ENCODE results near the gene PUS3.

The PUS3 gene

DNA sequence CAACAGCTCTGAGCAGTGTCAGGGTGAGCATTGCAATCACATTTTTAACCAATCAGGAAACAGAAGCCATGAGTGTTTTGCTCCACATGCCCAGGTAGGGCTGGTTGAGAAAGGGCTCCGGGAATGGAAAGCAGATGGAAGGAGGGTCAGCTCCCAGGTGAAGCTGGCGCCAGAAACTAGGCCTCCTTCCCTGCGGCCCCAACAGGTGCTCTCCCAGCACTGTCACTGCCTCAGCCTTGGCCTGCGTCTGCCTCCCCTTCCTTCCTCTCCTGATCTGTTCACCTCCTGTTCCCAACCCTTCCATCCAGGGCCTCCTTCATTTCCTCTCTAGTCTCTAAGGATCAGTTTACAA, 38.2 kb upstream of the PUS3 start:
- DNase-seq (ENCODE audit: low read depth): no peak

DNA sequence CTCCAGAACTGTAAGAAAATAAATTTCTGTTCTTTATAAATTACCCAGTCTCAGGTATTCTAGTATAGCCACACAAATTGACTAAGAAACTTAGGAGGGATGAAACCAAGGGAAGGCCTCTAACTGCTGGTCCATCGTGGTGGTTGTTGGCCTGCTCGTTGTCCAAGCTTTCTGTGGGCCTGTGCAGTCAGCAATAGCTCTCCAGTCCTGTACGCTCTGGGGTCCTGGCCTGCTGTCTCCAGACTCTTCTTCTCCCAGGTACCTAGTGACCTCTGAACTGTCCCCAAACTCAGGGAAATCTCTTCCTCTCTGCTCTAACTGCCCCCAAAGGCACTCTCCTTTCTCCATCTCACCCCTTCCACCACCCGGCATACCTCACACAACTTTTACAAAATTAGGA, 37.1 kb upstream of the PUS3 start:
- DNase-seq (ENCODE audit: low read depth): no peak

DNA sequence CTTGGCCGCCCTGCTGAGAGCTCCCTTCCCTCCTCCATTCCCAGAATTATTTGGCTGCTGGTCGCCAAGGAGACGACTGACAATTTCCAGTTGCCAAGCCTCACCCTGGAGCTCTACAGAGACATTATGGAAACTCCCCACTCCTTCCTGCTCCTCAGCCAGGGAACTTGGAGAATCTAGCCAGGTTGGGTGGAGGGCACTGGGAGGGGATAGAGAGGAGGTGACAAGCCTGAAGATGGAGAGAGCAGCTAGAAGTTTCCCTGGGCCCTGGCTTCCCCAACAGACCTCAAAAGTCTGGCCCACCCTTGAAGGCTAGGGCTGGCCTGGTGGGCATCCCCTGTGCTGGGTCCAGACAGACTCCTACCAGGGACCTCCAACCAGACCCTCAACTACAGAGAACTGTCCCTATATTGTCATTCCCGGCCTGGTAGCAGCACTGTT, 36.1 kb upstream of the PUS3 start:
- DNase-seq (ENCODE audit: low read depth): peak; percentile 14

DNA sequence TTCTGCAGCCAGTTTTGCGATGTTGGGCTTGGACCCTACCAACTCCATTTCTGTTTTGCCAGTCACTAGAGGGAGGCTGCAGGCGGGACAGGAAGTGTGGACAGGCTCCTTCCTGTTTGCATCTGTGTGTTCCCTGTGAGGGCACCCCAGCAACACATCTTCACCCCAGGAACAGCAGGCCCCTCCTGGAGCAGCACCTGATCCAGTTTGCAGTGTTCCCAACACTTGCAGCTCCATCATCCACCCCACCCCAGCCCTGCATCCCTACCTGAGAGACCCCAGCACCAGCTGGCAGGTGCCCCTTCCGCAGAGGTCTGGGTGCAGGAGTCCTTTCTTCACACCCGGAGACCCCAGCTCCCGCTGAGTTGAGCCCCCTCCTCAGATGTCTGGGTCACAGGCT, 35.4 kb upstream of the PUS3 start:
- no peak for DNase-seq (ENCODE audit: low read depth)

DNA sequence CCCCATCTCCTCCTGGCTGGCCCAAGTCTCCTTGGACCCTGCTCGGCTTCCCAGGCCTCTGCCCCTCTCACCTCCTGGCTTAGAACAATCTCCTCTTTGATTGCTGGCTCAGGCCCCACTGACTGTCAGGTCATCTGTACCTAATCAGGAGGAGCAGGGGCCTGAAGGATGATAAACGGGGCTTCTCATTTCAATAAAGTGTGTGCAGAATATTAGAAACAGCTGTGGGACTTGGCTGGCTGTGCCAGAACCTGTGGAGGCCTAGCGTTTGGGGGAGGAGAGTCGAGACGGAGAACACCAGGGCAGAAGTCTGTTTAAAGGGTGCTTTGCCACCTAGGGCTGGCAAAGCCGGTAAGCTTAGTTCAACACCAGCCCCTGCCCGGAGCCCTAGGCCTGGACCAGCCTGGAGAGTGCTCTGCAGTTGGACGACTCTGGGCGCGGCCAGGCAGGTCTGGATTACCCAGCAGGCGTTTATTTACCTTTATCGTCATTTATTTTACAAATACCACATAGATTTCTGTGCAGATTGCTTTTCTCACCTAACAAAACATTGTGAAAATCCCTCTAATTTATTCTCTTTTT, 32.7 kb upstream of the PUS3 start:
- no peak for DNase-seq (ENCODE audit: low read depth)

DNA sequence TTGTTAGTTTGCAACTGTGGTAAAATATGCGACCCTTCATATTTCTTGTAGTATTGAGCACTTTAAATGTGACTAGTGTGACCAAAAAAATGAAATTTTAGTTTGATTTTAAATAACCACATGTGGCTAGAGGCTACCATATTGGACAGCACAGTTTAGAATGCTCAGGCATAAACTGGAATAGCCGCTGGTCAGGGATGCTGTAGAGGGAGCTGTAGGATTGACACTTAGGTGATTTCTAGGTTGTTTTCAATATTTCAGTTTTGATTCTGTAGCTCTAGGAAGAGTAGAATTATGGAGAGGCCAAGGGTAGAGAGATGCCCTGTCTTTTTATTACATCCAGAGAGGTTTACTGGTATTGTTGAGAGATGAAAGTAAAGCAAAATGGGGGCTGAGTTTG, 32.0 kb upstream of the PUS3 start:
- DNase-seq (ENCODE audit: low read depth): no peak

DNA sequence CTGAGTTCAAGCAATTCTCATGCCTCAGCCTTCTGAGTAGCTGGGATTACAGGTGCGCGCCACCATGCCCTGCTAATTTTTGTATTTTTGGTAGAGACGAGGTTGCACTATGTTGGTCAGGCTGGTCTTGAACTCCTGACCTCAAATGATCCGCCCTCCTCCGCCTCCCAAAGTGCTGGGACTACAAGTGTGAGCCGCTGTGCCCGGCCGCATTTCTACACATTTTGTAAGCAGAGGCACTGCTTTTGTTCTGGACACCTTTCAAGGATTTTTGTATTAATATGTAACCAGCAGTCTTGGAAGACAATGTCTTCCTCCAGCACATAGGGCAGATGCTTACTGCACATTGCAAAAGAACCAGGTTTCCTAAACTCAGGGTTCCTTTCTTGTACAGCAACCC, 31.5 kb upstream of the PUS3 start:
- no peak for DNase-seq (ENCODE audit: low read depth)

DNA sequence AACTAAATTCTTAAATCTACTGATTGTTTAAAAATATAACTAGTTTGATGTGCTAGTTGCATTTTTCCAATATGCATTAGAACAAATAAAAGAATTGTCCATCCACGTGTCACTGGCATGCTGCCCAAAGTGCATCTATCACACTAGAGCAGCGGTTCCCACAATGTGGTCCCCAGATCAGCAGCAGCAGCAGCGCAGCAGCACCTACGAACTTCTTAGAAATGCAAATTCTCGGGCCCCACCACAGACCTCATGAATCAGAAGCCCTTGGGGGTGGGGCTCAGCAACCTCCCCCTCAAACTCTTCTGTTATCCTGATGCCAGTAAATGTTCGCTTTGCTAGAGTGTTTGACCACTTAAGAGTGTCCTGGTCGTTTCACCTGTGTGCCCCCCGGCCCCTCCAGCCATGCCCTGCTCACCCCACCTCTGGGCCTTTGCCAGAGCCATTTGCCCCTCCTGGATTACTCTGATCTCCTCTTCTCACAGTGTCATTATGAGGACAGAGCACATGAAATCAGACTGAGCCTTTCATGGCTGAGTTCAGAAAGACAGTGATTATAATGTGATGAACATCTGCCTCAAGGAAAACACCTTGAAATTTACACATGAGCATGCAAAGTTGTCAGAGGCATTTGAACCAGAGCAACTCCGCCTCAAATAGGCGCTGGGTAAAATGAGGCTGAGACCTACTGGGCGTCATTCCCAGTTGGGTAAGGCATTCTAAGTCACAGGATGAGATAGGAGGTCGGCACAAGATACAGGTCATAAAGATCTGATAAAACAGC, 30.2 kb upstream of the PUS3 start:
- no peak for DNase-seq (ENCODE audit: low read depth)

DNA sequence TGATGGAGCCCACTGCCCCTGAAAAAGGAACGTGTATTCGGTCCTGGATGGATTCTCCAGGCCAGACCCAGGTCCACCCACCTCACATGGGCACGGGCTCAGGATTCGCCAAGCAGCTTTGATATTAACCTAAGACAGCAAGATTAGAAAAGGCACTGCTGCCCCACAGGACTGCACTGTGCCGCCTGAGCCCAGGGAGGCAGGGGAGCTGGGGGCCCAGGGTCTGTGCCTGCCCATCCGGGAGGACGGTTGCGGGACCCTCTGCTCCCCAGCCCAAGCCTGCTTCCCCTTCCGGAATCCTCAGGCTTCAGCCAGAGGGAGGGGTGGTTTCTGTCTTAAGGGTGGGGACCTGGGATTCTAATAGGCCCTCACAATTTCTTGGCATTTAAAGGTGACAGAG, 29.3 kb upstream of the PUS3 start:
- DNase-seq (ENCODE audit: low read depth): no peak

DNA sequence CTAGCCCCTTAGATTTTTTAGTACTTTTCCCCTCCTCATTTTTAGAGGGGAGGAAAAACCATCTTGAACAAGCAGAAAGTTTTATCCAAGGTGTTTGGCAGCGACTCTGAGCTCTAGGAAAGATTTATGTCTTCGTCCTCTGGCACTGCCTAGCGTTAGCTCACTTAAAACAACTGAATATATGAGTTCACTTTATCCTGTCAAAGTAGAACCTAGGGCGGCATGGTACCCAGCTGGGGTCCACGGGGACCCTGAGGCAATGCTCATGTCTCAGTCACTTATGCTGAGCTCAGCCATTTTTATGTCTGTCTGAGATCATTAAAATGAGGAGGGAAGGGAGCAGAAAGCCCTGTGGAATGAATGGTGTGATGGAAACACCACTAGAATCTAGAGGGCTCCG, 28.7 kb upstream of the PUS3 start:
- no peak for DNase-seq (ENCODE audit: low read depth)

DNA sequence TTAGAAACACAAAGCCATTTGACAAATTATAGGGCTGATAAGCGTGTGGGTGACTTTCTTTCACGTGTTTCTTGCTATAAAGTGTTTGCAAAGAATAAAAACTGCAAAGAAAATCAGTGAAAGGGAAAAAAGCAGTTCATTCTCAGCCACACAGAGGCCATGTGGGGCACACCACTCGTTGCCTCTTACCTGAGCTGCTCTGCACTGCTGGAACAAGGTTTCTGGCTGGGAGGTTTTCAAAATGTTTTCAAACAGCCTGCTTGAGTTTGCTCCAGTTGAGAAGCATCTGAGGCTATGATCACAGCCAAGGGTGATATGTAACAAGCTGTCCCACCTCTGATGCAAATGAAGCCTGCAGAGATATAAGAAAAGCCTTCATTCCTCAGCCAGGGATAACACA, 28.1 kb upstream of the PUS3 start:
- no peak for DNase-seq (ENCODE audit: low read depth)

DNA sequence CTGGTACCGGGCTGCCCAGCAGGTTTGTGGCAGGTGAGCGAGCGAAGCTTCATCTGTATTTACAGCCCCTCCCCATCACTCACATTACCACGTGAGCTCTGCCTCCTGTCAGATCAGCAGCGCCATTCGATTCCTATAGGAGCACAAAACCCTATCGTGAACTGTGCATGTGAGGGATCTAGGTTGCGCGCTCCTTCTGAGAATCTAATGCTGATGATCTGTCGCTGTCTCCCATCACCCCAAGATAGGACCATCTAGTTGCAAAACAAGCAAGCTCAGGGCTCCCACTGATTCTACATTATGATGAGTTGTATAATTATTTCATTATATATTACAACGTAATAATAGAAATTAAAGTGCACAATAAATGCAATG, 27.1 kb upstream of the PUS3 start:
- DNase-seq (ENCODE audit: low read depth): no peak

DNA sequence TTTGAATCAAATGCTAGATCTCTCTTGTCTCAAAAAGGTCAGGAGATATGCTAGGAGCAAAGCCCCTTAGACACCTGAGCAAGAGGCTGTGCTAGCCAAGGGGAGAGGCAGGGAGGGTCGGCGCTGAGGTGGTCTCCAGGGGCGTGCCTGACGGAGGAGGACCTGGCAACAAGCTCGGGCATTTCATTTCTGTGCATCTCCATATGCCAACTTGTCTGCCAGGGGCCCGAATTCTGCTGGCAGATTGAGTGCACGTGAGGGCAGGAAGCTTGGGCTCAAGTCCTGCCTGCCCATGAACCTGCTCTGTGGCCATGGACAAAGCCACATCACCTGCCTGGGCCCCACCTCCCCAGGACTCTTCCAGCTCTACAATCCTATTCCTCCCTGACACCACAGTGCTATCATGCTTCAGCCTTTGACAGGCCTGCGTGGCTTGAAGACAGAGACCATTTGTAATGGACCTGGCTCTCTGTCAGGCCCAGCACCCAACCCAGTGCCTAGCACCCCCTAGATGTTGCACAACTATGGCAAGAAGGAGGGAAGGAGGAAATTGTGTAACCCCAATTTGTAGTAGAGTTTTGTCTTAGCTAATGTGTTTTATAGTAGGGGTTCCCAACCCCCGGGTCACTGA, 26.6 kb upstream of the PUS3 start:
- DNase-seq (ENCODE audit: low read depth): no peak

DNA sequence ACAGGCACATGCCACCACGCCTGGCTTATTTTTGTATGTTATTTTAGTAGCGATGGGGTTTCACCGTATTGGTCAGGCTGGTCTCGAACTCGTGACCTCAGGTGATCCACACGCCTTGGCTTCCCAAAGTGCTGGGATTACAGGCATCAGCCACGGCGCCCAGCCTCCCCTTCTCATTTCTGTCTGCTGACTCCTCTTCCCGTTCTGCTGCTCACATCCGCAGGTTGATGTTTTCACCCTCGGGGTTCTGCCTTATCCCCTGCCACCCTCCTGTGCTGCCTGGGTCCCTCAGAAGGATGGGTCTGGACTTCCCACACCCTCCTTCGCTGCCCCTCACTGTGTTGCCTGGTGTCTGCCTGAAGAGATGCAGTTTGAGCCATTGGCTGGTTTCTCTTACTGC, 23.7 kb upstream of the PUS3 start:
- no peak for DNase-seq (ENCODE audit: low read depth)

DNA sequence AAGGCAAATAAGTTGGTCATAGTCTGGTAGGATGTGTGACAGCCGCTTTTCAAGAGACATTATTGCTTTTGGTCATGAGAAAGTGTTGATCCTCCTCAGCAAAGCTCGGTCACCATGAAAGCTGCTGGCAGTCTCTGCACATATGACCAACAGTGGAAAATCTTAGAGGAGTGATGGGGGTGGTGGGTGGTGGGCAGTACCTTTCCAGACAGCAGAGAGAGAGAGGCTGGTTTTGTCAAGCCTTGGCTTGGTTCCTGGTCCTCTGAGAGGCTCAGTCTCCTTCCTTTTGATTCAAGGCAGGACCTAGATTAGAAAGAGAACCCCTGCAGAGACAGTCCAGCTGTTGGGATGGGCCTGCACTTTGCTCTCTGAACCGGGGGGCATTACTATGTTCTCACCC, 22.8 kb upstream of the PUS3 start:
- no peak for DNase-seq (ENCODE audit: low read depth)

DNA sequence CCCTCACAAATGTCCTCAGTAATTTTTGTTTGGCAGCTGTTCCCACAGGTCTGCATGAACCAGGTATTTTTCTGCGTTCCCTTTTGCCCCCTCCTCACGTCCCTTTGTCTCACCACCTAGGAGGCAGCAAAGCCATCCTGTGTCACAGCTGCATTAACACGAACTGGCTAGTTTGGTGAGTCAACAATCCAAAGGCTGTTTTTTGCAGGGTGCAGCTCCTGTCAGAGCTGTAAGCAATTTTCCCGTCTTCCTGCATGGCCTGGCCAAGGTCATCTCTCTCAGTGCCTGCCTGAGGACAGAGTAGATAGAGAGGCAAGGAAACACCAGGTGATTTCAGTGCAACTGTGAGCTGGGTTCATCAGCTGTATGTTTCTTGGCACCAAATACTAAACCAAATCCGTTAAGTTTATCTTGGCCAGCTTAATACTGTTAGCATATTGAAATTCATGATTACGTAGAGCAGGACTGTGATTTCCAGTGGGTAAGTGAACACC, 22.3 kb upstream of the PUS3 start:
- no peak for DNase-seq (ENCODE audit: low read depth)

DNA sequence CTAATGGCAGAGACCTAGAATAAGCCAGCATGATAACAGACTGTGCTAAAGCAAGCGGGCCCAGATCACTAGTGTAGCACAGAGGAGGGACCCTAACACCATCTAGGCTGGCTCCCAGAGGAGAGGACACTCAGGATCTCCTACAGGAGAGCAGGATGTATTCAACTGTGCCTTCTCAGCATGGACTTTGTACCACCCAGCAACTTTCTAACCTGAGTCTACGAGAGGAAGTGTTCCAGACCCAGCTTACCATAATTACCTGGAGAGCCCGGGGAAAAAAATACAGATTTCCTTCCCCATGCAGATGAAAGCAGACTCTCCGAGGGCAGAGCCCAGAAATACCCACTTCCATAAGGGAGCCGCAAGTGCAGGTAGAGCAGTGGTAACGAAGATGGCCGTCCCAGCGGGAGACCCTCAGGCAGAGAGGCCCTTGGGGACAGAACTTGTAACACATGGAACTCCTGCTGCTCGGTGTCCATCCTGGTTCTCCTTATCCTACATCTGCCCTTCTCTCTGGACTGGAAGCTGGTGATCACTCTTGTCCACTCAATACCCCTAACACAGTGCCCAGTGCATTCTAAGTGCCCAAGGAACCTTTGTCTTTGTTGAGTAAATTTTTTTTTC, 21.5 kb upstream of the PUS3 start:
- DNase-seq (ENCODE audit: low read depth): no peak

DNA sequence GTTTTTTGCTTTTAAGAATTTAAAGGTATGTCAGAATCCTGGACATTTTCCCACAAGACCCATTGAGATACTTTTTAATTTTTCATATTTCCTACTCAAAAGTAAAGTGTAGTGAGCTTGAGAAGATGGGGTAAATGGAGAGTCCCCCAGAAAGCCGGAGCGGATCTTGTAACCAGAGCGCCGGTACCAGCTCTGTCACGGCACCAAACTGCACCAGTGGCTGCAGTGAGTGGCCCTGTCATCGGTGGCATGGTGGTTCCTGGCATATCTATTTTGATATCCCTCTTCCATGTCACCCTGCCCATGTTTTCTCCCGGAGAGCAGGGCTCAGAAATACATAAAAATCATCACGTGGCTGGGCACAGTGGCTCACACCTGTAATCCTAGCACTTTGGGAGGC, 20.6 kb upstream of the PUS3 start:
- DNase-seq (ENCODE audit: low read depth): no peak

DNA sequence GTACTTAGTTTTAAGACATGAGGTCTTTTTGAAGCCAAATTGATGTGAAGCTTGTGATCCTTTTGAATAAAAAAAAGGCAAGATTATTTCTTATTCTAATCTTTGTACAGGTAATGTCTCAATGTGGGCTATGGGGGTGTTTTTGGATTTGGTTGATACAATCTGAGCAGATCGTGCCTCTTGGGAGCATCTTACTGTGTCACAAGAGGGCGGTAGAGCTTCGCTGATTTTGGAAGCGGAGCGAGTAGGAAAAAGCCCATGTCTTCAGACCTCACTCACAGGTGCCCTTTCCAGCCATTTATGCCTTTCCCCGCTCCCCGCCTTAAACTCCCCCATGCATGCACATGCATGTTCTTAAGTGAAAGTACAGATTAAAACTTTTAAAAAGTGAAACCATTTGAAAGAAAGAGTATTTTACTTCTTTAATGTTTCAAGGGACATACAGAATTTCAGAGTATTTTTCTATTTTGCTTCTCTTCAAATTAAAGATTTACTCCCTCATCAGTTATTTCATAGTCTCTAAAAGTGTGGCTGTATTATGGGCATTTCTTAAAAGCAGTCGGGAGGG, 20.1 kb upstream of the PUS3 start:
- peak; percentile 54 for DNase-seq (ENCODE audit: low read depth)

DNA sequence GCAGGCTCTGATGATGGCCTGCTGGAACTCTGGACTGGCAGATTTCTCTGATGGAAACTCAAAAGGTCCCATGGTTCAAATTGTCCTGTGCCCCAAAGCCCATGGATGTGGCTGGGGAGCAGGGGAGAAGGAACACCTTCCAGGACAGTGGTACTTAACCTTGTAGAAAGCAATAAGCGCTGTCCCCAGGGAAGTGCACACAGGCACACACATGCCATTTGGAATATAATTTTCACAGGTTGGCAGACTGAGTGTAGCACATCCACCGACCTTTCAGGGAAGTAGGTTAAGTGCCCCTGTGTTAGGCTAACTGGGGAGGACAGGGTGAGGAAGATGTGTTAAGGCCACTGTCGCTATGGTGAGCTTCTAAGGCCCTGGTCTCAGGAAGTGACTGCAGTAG, 19.1 kb upstream of the PUS3 start:
- no peak for DNase-seq (ENCODE audit: low read depth)

DNA sequence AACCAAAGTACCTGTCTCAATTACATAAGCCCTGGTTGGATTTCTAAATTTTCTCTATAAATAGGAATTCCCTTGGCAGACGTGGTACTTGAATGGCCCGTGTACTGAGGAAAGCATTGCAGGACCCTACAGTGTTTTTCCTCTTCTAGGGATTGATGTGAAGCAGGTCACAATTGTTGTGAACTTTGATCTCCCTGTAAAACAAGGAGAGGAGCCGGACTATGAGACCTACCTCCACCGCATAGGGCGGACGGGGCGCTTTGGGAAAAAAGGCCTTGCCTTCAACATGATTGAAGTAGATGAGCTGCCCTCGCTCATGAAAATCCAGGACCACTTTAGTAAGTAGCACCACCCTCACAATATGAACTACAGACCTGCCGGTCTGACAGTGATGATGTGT, 18.0 kb upstream of the PUS3 start:
- DNase-seq (ENCODE audit: low read depth): no peak

DNA sequence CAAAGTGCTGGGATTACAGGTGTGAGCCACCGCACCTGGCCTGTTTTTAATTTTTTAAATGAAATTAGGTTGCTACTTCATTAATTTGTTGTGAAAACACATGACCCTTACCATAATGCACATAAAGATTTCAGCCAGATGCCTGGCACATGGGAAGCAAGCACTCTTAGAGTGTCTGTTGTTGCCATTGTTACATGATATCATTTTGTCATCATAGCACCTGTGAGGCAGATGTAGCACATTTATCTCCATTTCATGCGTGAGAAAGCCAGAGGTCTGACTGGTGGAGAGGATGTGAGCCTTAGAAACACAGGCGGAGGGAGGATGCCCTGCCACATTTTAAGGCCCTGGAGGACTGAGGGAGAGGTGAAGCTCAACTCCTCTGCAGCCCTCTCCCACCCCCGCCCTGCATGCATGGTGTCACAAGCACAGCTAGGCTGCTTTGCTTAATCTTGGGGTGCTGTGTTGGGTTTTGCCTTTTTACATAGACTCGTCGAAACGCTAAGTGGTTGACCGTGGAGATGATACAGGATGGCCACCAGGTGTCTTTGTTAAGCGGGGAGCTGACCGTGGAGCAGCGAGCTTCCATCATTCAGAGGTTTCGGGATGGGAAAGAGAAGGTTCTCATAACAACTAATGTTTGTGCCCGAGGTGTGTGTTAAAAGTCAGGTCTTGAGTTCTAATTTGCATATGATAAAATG, 15.3 kb upstream of the PUS3 start:
- no peak for DNase-seq (ENCODE audit: low read depth)
